Suprapubic skin (tissue), 4 donors: ENCODE measurements around the gene OR51V1. TPM values are rescaled to one million over a fixed set of nuclear protein-coding genes. Genes with fewer than 3 reads are reported as not detected.
"Not testable (repeated sequence)": the region's sequence is repeated elsewhere in the genome, so short reads cannot be mapped to it uniquely, and the experiment has no call there.

Source experiments
- DNase-seq, 2 donors: peaks; one replicate each; pipeline ENCODE4 v3.0.0-alpha.2; 2019; ENCODE audit warnings: low spot score in 2 of 2
- H3K27ac ChIP-seq: fragments of 200-600 bp; sonication (generic); one replicate; pipeline ENCODE4 v1.5.1; 2019
- H3K27me3 ChIP-seq: fragments of 200-600 bp; sonication (generic); one replicate; pipeline ENCODE4 v1.5.1; 2019
- H3K36me3 ChIP-seq: fragments of 200-600 bp; sonication (generic); one replicate; pipeline ENCODE4 v1.5.1; 2019
- H3K4me1 ChIP-seq: fragments of 200-600 bp; sonication (generic); one replicate; pipeline ENCODE4 v1.5.1; 2019
- H3K4me3 ChIP-seq: fragments of 200-600 bp; sonication (generic); one replicate; pipeline ENCODE4 v1.5.1; 2019; ENCODE audit warnings: mild to moderate bottlenecking
- H3K9me3 ChIP-seq: fragments of 200-600 bp; sonication (generic); one replicate; pipeline ENCODE4 v1.5.1; 2019
- CTCF ChIP-seq, 2 donors: fragments of 200-600 bp in 1 of 2; fragments of 450-650 bp in 1 of 2; sonication (generic) in 1 of 2; IDR thresholded peaks; one replicate each; pipeline ENCODE4 v1.5.1; 2016 to 2019; ENCODE audit warnings: antibody characterized with exemption in 2 of 2, mild to moderate bottlenecking in 1 of 2, moderate library complexity in 1 of 2
- EP300 ChIP-seq: sonication (generic); formaldehyde crosslinking; IDR thresholded peaks from one replicate; pipeline ENCODE4 v1.6.1; 2017; ENCODE audit warnings: antibody characterized with exemption
- POLR2A ChIP-seq, 2 donors: fragments of 450-650 bp; IDR thresholded peaks; one replicate each; pipeline ENCODE4 v1.6.1; 2017; ENCODE audit warnings: antibody characterized with exemption in 2 of 2, mild to moderate bottlenecking in 2 of 2, moderate library complexity in 2 of 2
- POLR2AphosphoS5 ChIP-seq, 3 donors: sonication (generic); formaldehyde crosslinking; IDR thresholded peaks; one replicate each; pipeline ENCODE4 v1.6.1; 2017; ENCODE audit warnings: antibody characterized with exemption in 3 of 3
- WGBS: methylation state at CpG from one replicate; pipeline ENCODE4 v1.1.5; 2018; 5-methylcytosine and 5-hydroxymethylcytosine counted together
- total RNA-seq, 4 donors: library from RNA; depleted of rRNA; stranded (reverse); fragments of >200 nt; gene quantifications; one replicate each; pipeline ENCODE4 v1.1.0, GENCODE V29; 2016

Gene OR51V1
- total RNA-seq, 4 donors from 2014 or later, result not detected

GRCh38 chr11:5192738-5193137 lies 7.7 kb downstream of the OR51V1 start:
- Histone ChIP-seq H3K36me3 (no peaks in the 10 kb centered on the region), H3K4me3 (no peak overlapping the region), H3K4me1 (no peaks in the 10 kb centered on the region), H3K27ac (no peak overlapping the region), H3K9me3 (no peaks in the 10 kb centered on the region), H3K27me3 (no peaks in the 10 kb centered on the region)
- WGBS, result 28% methylated on average over 1 of the region's 1 CpG
- no peak for DNase-seq
- no peak for TF ChIP-seq CTCF (IDR thresholded peaks at IDR 0.05)
- no peak for TF ChIP-seq EP300
- TF ChIP-seq POLR2AphosphoS5 (IDR thresholded peaks at IDR 0.05), result no peak
- no peak for TF ChIP-seq POLR2A (IDR thresholded peaks at IDR 0.05)

GRCh38 chr11:5188201-5188600 lies 12.3 kb downstream of the OR51V1 start:
- H3K4me3 ChIP-seq, result no peak overlapping the region
- H3K36me3 ChIP-seq, result no peaks in the 10 kb centered on the region
- no peak for TF ChIP-seq CTCF (IDR thresholded peaks at IDR 0.05)
- no peak for TF ChIP-seq POLR2AphosphoS5 (IDR thresholded peaks at IDR 0.05)
- no peak for TF ChIP-seq EP300
- TF ChIP-seq POLR2A (IDR thresholded peaks at IDR 0.05), result no peak
- DNase-seq, result no peak
- no peaks in the 10 kb centered on the region for H3K4me1 ChIP-seq
- no peak overlapping the region for H3K27ac ChIP-seq
- H3K27me3 ChIP-seq, result no peaks in the 10 kb centered on the region
- H3K9me3 ChIP-seq, result no peaks in the 10 kb centered on the region
- WGBS, result 72% methylated on average over 2 of the region's 2 CpGs

GRCh38 chr11:5178046-5178837 lies 22.2 kb downstream of the OR51V1 start:
- no peak for DNase-seq
- no peak overlapping the region for H3K27ac ChIP-seq
- H3K4me3 ChIP-seq, result no peak overlapping the region
- no peaks in the 10 kb centered on the region for H3K36me3 ChIP-seq
- H3K9me3 ChIP-seq, result no peaks in the 10 kb centered on the region
- no peaks in the 10 kb centered on the region for H3K4me1 ChIP-seq
- no peaks in the 10 kb centered on the region for H3K27me3 ChIP-seq
- WGBS, result 77% methylated on average over 10 of the region's 10 CpGs
- TF ChIP-seq POLR2A (IDR thresholded peaks at IDR 0.05) (no peak), EP300 (no peak), CTCF (IDR thresholded peaks at IDR 0.05) (no peak), POLR2AphosphoS5 (IDR thresholded peaks at IDR 0.05) (no peak)

GRCh38 chr11:5174934-5175333 lies 25.5 kb downstream of the OR51V1 start:
- no peak overlapping the region for H3K4me3 ChIP-seq
- H3K36me3 ChIP-seq, result no peaks in the 10 kb centered on the region
- no peaks in the 10 kb centered on the region for H3K9me3 ChIP-seq
- DNase-seq, result no peak
- no peak for TF ChIP-seq POLR2AphosphoS5 (IDR thresholded peaks at IDR 0.05)
- TF ChIP-seq POLR2A (IDR thresholded peaks at IDR 0.05), result no peak
- no peak for TF ChIP-seq CTCF (IDR thresholded peaks at IDR 0.05)
- TF ChIP-seq EP300, result no peak
- no peaks in the 10 kb centered on the region for H3K4me1 ChIP-seq
- H3K27me3 ChIP-seq, result no peaks in the 10 kb centered on the region
- no peak overlapping the region for H3K27ac ChIP-seq
- 92% methylated on average over 7 of the region's 7 CpGs for WGBS

- Histone ChIP-seq H3K4me3 (no peak overlapping the region), H3K36me3 (no peaks in the 10 kb centered on the region), H3K27me3 (no peaks in the 10 kb centered on the region), H3K4me1 (no peaks in the 10 kb centered on the region), H3K27ac (no peak overlapping the region), H3K9me3 (no peaks in the 10 kb centered on the region)
- no peak for TF ChIP-seq CTCF (IDR thresholded peaks at IDR 0.05)
- no peak for TF ChIP-seq EP300
- TF ChIP-seq POLR2AphosphoS5 (IDR thresholded peaks at IDR 0.05), result no peak
- no peak for TF ChIP-seq POLR2A (IDR thresholded peaks at IDR 0.05)
- DNase-seq, result no peak
- WGBS, result 60% methylated on average over 2 of the region's 2 CpGs
Measured at GRCh38 chr11:5171856-5172255, 28.6 kb downstream of the OR51V1 start.

GRCh38 chr11:5165898-5166297 lies 34.6 kb downstream of the OR51V1 start:
- not testable (repeated sequence) for H3K4me1 ChIP-seq, H3K27me3 ChIP-seq, H3K36me3 ChIP-seq, DNase-seq, H3K9me3 ChIP-seq, H3K27ac ChIP-seq, H3K4me3 ChIP-seq

- not testable (repeated sequence) for H3K4me3 ChIP-seq, H3K27me3 ChIP-seq, H3K36me3 ChIP-seq, DNase-seq, H3K9me3 ChIP-seq, H3K27ac ChIP-seq, H3K4me1 ChIP-seq
- WGBS, result 73% methylated on average over 6 of the region's 6 CpGs
Measured at GRCh38 chr11:5164807-5165206, 35.7 kb downstream of the OR51V1 start.

- 94% methylated on average over 1 of the region's 1 CpG for WGBS
- H3K36me3 ChIP-seq, H3K27me3 ChIP-seq, H3K4me1 ChIP-seq, H3K4me3 ChIP-seq, DNase-seq, H3K9me3 ChIP-seq, H3K27ac ChIP-seq: not testable (repeated sequence)
Measured at GRCh38 chr11:5161045-5161444, 39.4 kb downstream of the OR51V1 start.
